ENCODE data around the gene LRRC4.

DNA sequence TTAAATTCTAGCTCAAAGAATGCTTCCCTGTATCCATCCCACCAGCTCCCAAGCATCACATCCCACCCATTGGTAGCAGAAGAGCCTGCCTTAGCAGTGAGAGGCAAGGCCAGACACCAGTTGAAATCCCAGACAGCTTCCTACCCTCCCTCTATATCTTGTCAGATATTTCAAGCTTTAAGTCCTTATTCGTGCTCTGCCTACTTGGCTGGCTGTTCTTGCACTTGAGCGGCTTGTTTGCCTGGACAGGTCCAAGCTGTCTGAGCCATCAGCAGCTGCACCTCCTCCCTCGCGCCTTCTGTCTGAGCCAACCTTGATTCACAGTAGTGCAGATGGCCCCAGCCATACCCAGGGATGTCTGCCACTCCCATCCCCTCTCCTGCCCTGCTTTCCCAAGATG is 16.4 kb downstream of the LRRC4 start:
- TF ChIP-seq POLR2A (IDR thresholded peaks at IDR 0.05), result no peak
- TF ChIP-seq CTCF (IDR thresholded peaks at IDR 0.05), result no peak
